OCI-LY7 (cell line): ENCODE results near the gene FGF2. TPM values are rescaled to one million over a fixed set of nuclear protein-coding genes. Genes with fewer than 3 reads are reported as not detected.

Source experiments
- BruUV-seq: library from RNA; stranded (reverse); fragments of 400-500 nt; replicated peaks from 2 replicates; lab custom pipeline; 2021; lab: Mats Ljungman, UMichigan
- CTCF ChIA-PET: fragments of 300-600 bp; sonication (Branson Sonifier 250); formaldehyde crosslinking; loops from one replicate; lab custom pipeline; 2022; ENCODE audit warnings: antibody characterized with exemption; ENCODE audit not compliant: unreplicated experiment; lab: Charles Lee
- POLR2A ChIA-PET: fragments of 300-600 bp; sonication (Branson Sonifier 250); formaldehyde crosslinking; loops from one replicate; lab custom pipeline; 2022; ENCODE audit warnings: antibody characterized with exemption; lab: Charles Lee
- DNase-seq: peaks from one replicate; pipeline ENCODE4 v3.0.0-alpha.2; 2015; ENCODE audit warnings: low spot score
- H2AFZ ChIP-seq: fragments of 200-600 bp; sonication (generic), shearing (Covaris generic); 2 replicates; pipeline ENCODE4 v1.6.1; 2014; ENCODE audit warnings: mild to moderate bottlenecking, antibody characterized with exemption, low read length, moderate library complexity
- H3K27ac ChIP-seq: fragments of 200-600 bp; sonication (generic); 2 replicates; pipeline ENCODE4 v1.5.1; 2014; ENCODE audit warnings: mixed run types, low read depth, mild to moderate bottlenecking, moderate library complexity, low read length, inconsistent platforms; ENCODE audit not compliant: poor library complexity, severe bottlenecking
- H3K36me3 ChIP-seq: fragments of 200-600 bp; sonication (generic); 2 replicates; pipeline ENCODE4 v1.6.1; 2014; ENCODE audit warnings: mild to moderate bottlenecking, antibody characterized with exemption, low read length, moderate library complexity, mixed read lengths; ENCODE audit not compliant: insufficient read depth
- H3K4me1 ChIP-seq: fragments of 200-600 bp; sonication (generic); 2 replicates; pipeline ENCODE4 v1.5.1; 2014; ENCODE audit warnings: mild to moderate bottlenecking, low read length; ENCODE audit not compliant: insufficient read depth, poor library complexity, severe bottlenecking
- H3K4me2 ChIP-seq: fragments of 200-600 bp; sonication (generic); 2 replicates; pipeline ENCODE4 v1.6.1; 2014; ENCODE audit warnings: mild to moderate bottlenecking, low read length
- H3K4me3 ChIP-seq: fragments of 200-600 bp; sonication (generic); 2 replicates; pipeline ENCODE4 v1.5.1; 2014; ENCODE audit warnings: mild to moderate bottlenecking, low read depth, low read length; ENCODE audit not compliant: poor library complexity, severe bottlenecking
- H3K79me2 ChIP-seq: fragments of 200-600 bp; sonication (generic); 2 replicates; pipeline ENCODE4 v1.6.1; 2016; ENCODE audit warnings: low read depth, mild to moderate bottlenecking, low read length, moderate library complexity, mixed read lengths; ENCODE audit not compliant: insufficient read depth
- H3K9me2 ChIP-seq: fragments of 200-600 bp; sonication (generic); 2 replicates; pipeline ENCODE4 v1.6.1; 2016; ENCODE audit warnings: mild to moderate bottlenecking, low read length, mixed read lengths; ENCODE audit not compliant: insufficient read depth
- H3K9me3 ChIP-seq: fragments of 200-600 bp; sonication (generic); 2 replicates; pipeline ENCODE4 v1.6.1; 2014; ENCODE audit warnings: mild to moderate bottlenecking, mixed run types, low read length, mixed read lengths
- H4K20me1 ChIP-seq: fragments of 200-600 bp; sonication (generic); 2 replicates; pipeline ENCODE4 v1.6.1; 2014; ENCODE audit warnings: mild to moderate bottlenecking, antibody characterized with exemption, low read length, moderate library complexity, mixed read lengths; ENCODE audit not compliant: insufficient read depth
- CTCF ChIP-seq: fragments of 200-600 bp; sonication (generic); conservative IDR thresholded peaks from 2 replicates; pipeline ENCODE4 v1.5.1; 2014; ENCODE audit warnings: mild to moderate bottlenecking, antibody characterized with exemption, low read length, moderate library complexity, mixed read lengths
- EZH2phosphoT487 ChIP-seq: fragments of 200-600 bp; sonication (generic); IDR thresholded peaks from 2 replicates; pipeline ENCODE4 v1.6.1; 2018; ENCODE audit warnings: low read depth, borderline replicate concordance, mild to moderate bottlenecking, mixed run types, antibody characterized with exemption, low read length, moderate library complexity, mixed read lengths
- intact Hi-C: fragments of 100-400 bp; cut with micrococcal nuclease; formaldehyde crosslinking; loops from one replicate; pipeline ENCODE4 v1.10.0; 2022; ENCODE audit not compliant: unreplicated experiment
- total RNA-seq, 2 experiments: library from RNA; depleted of rRNA in 1 of 2; stranded (reverse); fragments of >200 nt in 1 of 2; shearing (Covaris generic) in 1 of 2; gene quantifications; 2 replicates each; pipeline ENCODE4 v1.2.3, GENCODE V29; 2014 to 2022

Gene FGF2
- total RNA-seq, 2 experiments from 2014 or later: 0.53 TPM; not detected in 1

GRCh38 chr4:122832732-122833131 lies 6.1 kb downstream of the FGF2 start:
- H3K9me2 ChIP-seq: no peaks in the 10 kb centered on the region
- H3K79me2 ChIP-seq: no peaks in the 10 kb centered on the region
- H3K36me3 ChIP-seq: no peaks in the 10 kb centered on the region
- DNase-seq: no peak
- H2AFZ ChIP-seq: no peak overlapping the region
- H3K4me3 ChIP-seq: no peak overlapping the region
- intact Hi-C loops: no loop called here
- H3K27ac ChIP-seq: no peak overlapping the region
- no peaks in the 10 kb centered on the region for H4K20me1 ChIP-seq
- BruUV-seq: no TSS peak
- no peak overlapping the region for H3K4me2 ChIP-seq
- TF ChIP-seq EZH2phosphoT487: no peak
- no peak for TF ChIP-seq CTCF
- H3K9me3 ChIP-seq: no peaks in the 10 kb centered on the region
- ChIA-PET POLR2A (interaction anchor here (0.6 to 1.9 kb wide), 5 partner anchors 11 to 116 kb away, joined by 3 to 7 read pairs (median 4); no protein-coding TSS in a partner anchor), CTCF (no interaction called here)
- H3K4me1 ChIP-seq: peaks cover 8% of the 10 kb centered on the region

- BruUV-seq: no TSS peak
- DNase-seq: no peak
- ChIA-PET CTCF (no interaction called here), POLR2A (interaction anchor here (1.1 to 1.9 kb wide), 2 partner anchors 22 to 78 kb away, joined by 4 to 7 read pairs; no protein-coding TSS in a partner anchor)
- H3K4me1 ChIP-seq: no peaks in the 10 kb centered on the region
- intact Hi-C loops: no loop called here
- no peak overlapping the region for H3K4me2 ChIP-seq
- no peak overlapping the region for H3K4me3 ChIP-seq
- no peaks in the 10 kb centered on the region for H3K79me2 ChIP-seq
- no peak overlapping the region for H3K27ac ChIP-seq
- H3K9me3 ChIP-seq: no peaks in the 10 kb centered on the region
- no peak overlapping the region for H2AFZ ChIP-seq
- TF ChIP-seq CTCF (no peak), EZH2phosphoT487 (no peak)
- H3K9me2 ChIP-seq: no peaks in the 10 kb centered on the region
- H3K36me3 ChIP-seq: no peaks in the 10 kb centered on the region
- H4K20me1 ChIP-seq: no peaks in the 10 kb centered on the region
These were observed 7.4 kb downstream of the FGF2 start for GRCh38 chr4:122833999-122834398.

GRCh38 chr4:122836941-122837340 lies 10.3 kb downstream of the FGF2 start:
- H3K9me3 ChIP-seq: no peaks in the 10 kb centered on the region
- ChIA-PET CTCF (no interaction called here), POLR2A (interaction anchor here (0.7 kb wide), 1 partner anchor 75 kb away, joined by 4 read pairs; no protein-coding TSS in a partner anchor)
- BruUV-seq: no TSS peak
- no peaks in the 10 kb centered on the region for H3K4me1 ChIP-seq
- no peak overlapping the region for H3K4me2 ChIP-seq
- no peak overlapping the region for H3K4me3 ChIP-seq
- H3K27ac ChIP-seq: no peak overlapping the region
- intact Hi-C loops: no loop called here
- no peaks in the 10 kb centered on the region for H3K36me3 ChIP-seq
- TF ChIP-seq EZH2phosphoT487: no peak
- TF ChIP-seq CTCF: no peak
- no peak overlapping the region for H2AFZ ChIP-seq
- no peak for DNase-seq
- no peaks in the 10 kb centered on the region for H3K79me2 ChIP-seq
- H4K20me1 ChIP-seq: no peaks in the 10 kb centered on the region
- no peaks in the 10 kb centered on the region for H3K9me2 ChIP-seq
